ENCODE data around the gene TCL1B.

TCL1B gene

GRCh38 chr14:95666450-95666849 lies 19.8 kb upstream of the TCL1B start:
- no peak for TF ChIP-seq CTCF (IDR thresholded peaks at IDR 0.05; ENCODE audit: control insufficient read depth, insufficient read depth, low read depth, low read length, missing control alignments)
- H3K4me3 ChIP-seq (ENCODE audit: control insufficient read depth, low read depth, low read length), result no peak overlapping the region
- no peak for DNase-seq (ENCODE audit: low read depth)

GRCh38 chr14:95667249-95667693 lies 19.0 kb upstream of the TCL1B start:
- TF ChIP-seq CTCF (IDR thresholded peaks at IDR 0.05; ENCODE audit: control insufficient read depth, insufficient read depth, low read depth, low read length, missing control alignments), result no peak
- no peak overlapping the region for H3K4me3 ChIP-seq (ENCODE audit: control insufficient read depth, low read depth, low read length)
- DNase-seq (ENCODE audit: low read depth), result no peak

GRCh38 chr14:95668235-95668772 lies 17.9 kb upstream of the TCL1B start:
- TF ChIP-seq CTCF (IDR thresholded peaks at IDR 0.05; ENCODE audit: control insufficient read depth, insufficient read depth, low read depth, low read length, missing control alignments), result no peak
- no peak for DNase-seq (ENCODE audit: low read depth)
- no peak overlapping the region for H3K4me3 ChIP-seq (ENCODE audit: control insufficient read depth, low read depth, low read length)

GRCh38 chr14:95674613-95675012 lies 11.6 kb upstream of the TCL1B start:
- H3K4me3 ChIP-seq (ENCODE audit: control insufficient read depth, low read depth, low read length), result no peak overlapping the region
- no peak for DNase-seq (ENCODE audit: low read depth)
- no peak for TF ChIP-seq CTCF (IDR thresholded peaks at IDR 0.05; ENCODE audit: control insufficient read depth, insufficient read depth, low read depth, low read length, missing control alignments)

- H3K4me3 ChIP-seq (ENCODE audit: control insufficient read depth, low read depth, low read length), result no peak overlapping the region
- no peak for DNase-seq (ENCODE audit: low read depth)
- no peak for TF ChIP-seq CTCF (IDR thresholded peaks at IDR 0.05; ENCODE audit: control insufficient read depth, insufficient read depth, low read depth, low read length, missing control alignments)
These were observed 10.7 kb upstream of the TCL1B start for GRCh38 chr14:95675486-95675885.

- no peak overlapping the region for H3K4me3 ChIP-seq (ENCODE audit: control insufficient read depth, low read depth, low read length)
- no peak for TF ChIP-seq CTCF (IDR thresholded peaks at IDR 0.05; ENCODE audit: control insufficient read depth, insufficient read depth, low read depth, low read length, missing control alignments)
- no peak for DNase-seq (ENCODE audit: low read depth)
These were observed 8.9 kb upstream of the TCL1B start for GRCh38 chr14:95677179-95677835.
